Mesenchymal stem cell (in vitro differentiated cells and primary cell): ENCODE results near the gene PPP1R15A.
"Not testable (repeated sequence)": the region's sequence is repeated elsewhere in the genome, so short reads cannot be mapped to it uniquely, and the experiment has no call there.

Experiments used
- DNase-seq: peaks from one replicate; pipeline ENCODE4 v3.0.0-alpha.2; 2013
- H2AFZ ChIP-seq: one replicate; pipeline ENCODE4 v1.6.1; 2013; ENCODE audit warnings: low read depth, mild to moderate bottlenecking, control low read depth, inconsistent platforms, low read length, moderate library complexity
- H2AK5ac ChIP-seq: 2 replicates; pipeline ENCODE4 v1.6.1; 2013; ENCODE audit warnings: low read length, moderate library complexity, mild to moderate bottlenecking, inconsistent platforms; ENCODE audit not compliant: severe bottlenecking
- H2BK120ac ChIP-seq: one replicate; pipeline ENCODE4 v1.6.1; 2013; ENCODE audit warnings: low read depth, mild to moderate bottlenecking, inconsistent platforms, low read length, moderate library complexity
- H2BK12ac ChIP-seq, 2 experiments: one replicate each; pipeline ENCODE4 v1.6.1; 2013; ENCODE audit warnings: inconsistent platforms in 2 of 2, low read length in 2 of 2, mild to moderate bottlenecking in 2 of 2, moderate library complexity in 2 of 2, control low read depth in 1 of 2
- H2BK15ac ChIP-seq: one replicate; pipeline ENCODE4 v1.6.1; 2013; ENCODE audit warnings: mild to moderate bottlenecking, low read depth, inconsistent platforms; ENCODE audit not compliant: poor library complexity, severe bottlenecking
- H2BK5ac ChIP-seq: 2 replicates; pipeline ENCODE4 v1.6.1; 2013; ENCODE audit warnings: low read depth, mild to moderate bottlenecking, low read length, control low read depth, inconsistent platforms; ENCODE audit not compliant: poor library complexity, severe bottlenecking
- H3K14ac ChIP-seq, 2 experiments: one replicate each; pipeline ENCODE4 v1.6.1; 2013; ENCODE audit warnings: inconsistent platforms in 2 of 2, low read length in 2 of 2, control low read depth in 1 of 2, mild to moderate bottlenecking in 1 of 2, moderate library complexity in 1 of 2
- H3K18ac ChIP-seq, 2 experiments: one replicate each; pipeline ENCODE4 v1.6.1; 2013; ENCODE audit warnings: inconsistent platforms in 2 of 2, low read length in 2 of 2, control low read depth in 1 of 2, low read depth in 1 of 2, mild to moderate bottlenecking in 1 of 2
- H3K23ac ChIP-seq, 2 experiments: one replicate each; pipeline ENCODE4 v1.6.1; 2013; ENCODE audit warnings: inconsistent platforms in 2 of 2, low read length in 2 of 2, mild to moderate bottlenecking in 2 of 2, moderate library complexity in 2 of 2, control low read depth in 1 of 2
- H3K27ac ChIP-seq: 2 replicates; pipeline ENCODE4 v1.5.1; 2013; ENCODE audit warnings: mild to moderate bottlenecking, moderate library complexity, low read length, control low read depth, inconsistent platforms; ENCODE audit not compliant: poor library complexity, severe bottlenecking
- H3K27me3 ChIP-seq, 2 experiments: 2 replicates each; pipeline versions ENCODE4 v1.6.1 to v1.7.0; 2013; ENCODE audit warnings: low read length in 2 of 2, mild to moderate bottlenecking in 2 of 2, moderate library complexity in 2 of 2, control low read depth in 1 of 2, inconsistent platforms in 1 of 2; ENCODE audit not compliant: control insufficient read depth in 1 of 2, insufficient read depth in 1 of 2
- H3K36me3 ChIP-seq, 2 experiments: 2 replicates each; pipeline versions ENCODE4 v1.6.1 to v1.7.0; 2013; ENCODE audit warnings: low read length in 2 of 2, control low read depth in 1 of 2, inconsistent platforms in 1 of 2, low read depth in 1 of 2, mild to moderate bottlenecking in 1 of 2; ENCODE audit not compliant: insufficient read depth in 2 of 2, control insufficient read depth in 1 of 2
- H3K4ac ChIP-seq, 2 experiments: one replicate each; pipeline ENCODE4 v1.6.1; 2013; ENCODE audit warnings: inconsistent platforms in 2 of 2, low read length in 2 of 2, mild to moderate bottlenecking in 2 of 2, moderate library complexity in 2 of 2, control low read depth in 1 of 2, low read depth in 1 of 2
- H3K4me1 ChIP-seq: 2 replicates; pipeline ENCODE4 v1.6.1; 2013; ENCODE audit warnings: low read depth, low read length, control low read depth; ENCODE audit not compliant: control insufficient read depth, insufficient read depth
- H3K4me2 ChIP-seq: 2 replicates; pipeline ENCODE4 v1.6.1; 2013; ENCODE audit warnings: low read length, mild to moderate bottlenecking, inconsistent platforms; ENCODE audit not compliant: poor library complexity, severe bottlenecking
- H3K4me3 ChIP-seq, 2 experiments: 2 replicates each; pipeline versions ENCODE4 v1.5.1 to v1.7.0; 2013; ENCODE audit warnings: low read length in 2 of 2, mild to moderate bottlenecking in 2 of 2, control low read depth in 1 of 2, low read depth in 1 of 2; ENCODE audit not compliant: insufficient read depth in 1 of 2
- H3K79me1 ChIP-seq: replicated peaks from 2 replicates; pipeline ENCODE4 v1.6.1; 2013; ENCODE audit warnings: mild to moderate bottlenecking, control low read depth, low read length, inconsistent platforms; ENCODE audit not compliant: poor library complexity, severe bottlenecking
- H3K9ac ChIP-seq: 2 replicates; pipeline ENCODE4 v1.7.0; 2013; ENCODE audit warnings: mild to moderate bottlenecking, low read length, moderate library complexity
- H3K9me3 ChIP-seq: 2 replicates; pipeline ENCODE4 v1.7.0; 2013; ENCODE audit warnings: mild to moderate bottlenecking, low read length; ENCODE audit not compliant: control insufficient read depth
- H4K8ac ChIP-seq: one replicate; pipeline ENCODE4 v1.6.1; 2013; ENCODE audit warnings: inconsistent platforms, mild to moderate bottlenecking, low read length, moderate library complexity
- H4K91ac ChIP-seq: one replicate; pipeline ENCODE4 v1.6.1; 2013; ENCODE audit warnings: mild to moderate bottlenecking, low read length, inconsistent platforms
- WGBS: methylation state at CpG from one replicate; pipeline ENCODE4 v1.1.7; 2013; ENCODE audit warnings: mixed read lengths; 5-methylcytosine and 5-hydroxymethylcytosine counted together

Gene PPP1R15A

DNA sequence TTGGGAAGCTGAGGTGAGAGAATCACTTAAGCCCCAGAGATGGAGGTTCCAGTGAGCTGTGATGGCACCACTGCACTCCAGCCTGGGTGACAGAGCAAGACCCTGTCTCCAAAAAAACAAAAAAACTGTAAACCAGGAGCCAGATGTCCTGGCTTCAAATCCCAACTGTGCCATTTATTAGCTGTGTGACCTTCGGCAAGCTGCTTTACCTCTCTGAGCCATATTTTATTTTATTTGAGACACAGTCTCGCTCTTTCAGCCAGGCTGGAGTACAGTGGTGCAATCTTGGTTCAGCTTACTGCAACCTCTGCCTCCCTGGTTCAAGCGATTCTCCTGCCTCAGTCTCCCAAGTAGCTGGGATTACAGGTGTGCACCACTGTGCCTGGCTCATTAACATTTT lies 25.6 kb upstream of the PPP1R15A start:
- not testable (repeated sequence) for H3K27ac ChIP-seq, H3K14ac ChIP-seq, H3K23ac ChIP-seq, H2AK5ac ChIP-seq, DNase-seq, H3K18ac ChIP-seq, H2AFZ ChIP-seq, H3K4me3 ChIP-seq, H2BK120ac ChIP-seq, H2BK15ac ChIP-seq, H2BK12ac ChIP-seq, H3K79me1 ChIP-seq, H3K9ac ChIP-seq, H3K4me1 ChIP-seq, H3K4me2 ChIP-seq, H3K27me3 ChIP-seq, H2BK5ac ChIP-seq, H3K4ac ChIP-seq, H4K91ac ChIP-seq, H4K8ac ChIP-seq, H3K9me3 ChIP-seq
- peaks cover 10 to 65% of the 10 kb centered on the region in 2 experiments for H3K36me3 ChIP-seq
- WGBS: 93% methylated on average over 3 of the region's 3 CpGs

GRCh38 chr19:48852292-48852691 lies 19.9 kb upstream of the PPP1R15A start:
- Histone ChIP-seq H3K9me3 (no peaks in the 10 kb centered on the region), H3K79me1 (no peaks in the 10 kb centered on the region), H3K9ac (no peak overlapping the region), H3K4ac (no peak overlapping the region), H2AFZ (no peak overlapping the region), H2BK15ac (no peak overlapping the region), H3K23ac (no peak overlapping the region), H3K18ac (no peak overlapping the region), H2BK12ac (no peak overlapping the region), H3K27ac (no peak overlapping the region), H4K91ac (no peak overlapping the region), H3K14ac (no peak overlapping the region), H3K4me3 (no peak overlapping the region), H3K36me3 (peaks cover 10 to 62% of the 10 kb centered on the region in 2 experiments), H4K8ac (no peak overlapping the region), H3K4me1 (no peaks in the 10 kb centered on the region), H3K4me2 (no peak overlapping the region), H2AK5ac (no peak overlapping the region), H2BK120ac (no peak overlapping the region), H2BK5ac (no peak overlapping the region), H3K27me3 (no peaks in the 10 kb centered on the region)
- 96% methylated on average over 2 of the region's 4 CpGs for WGBS
- DNase-seq: no peak

DNA sequence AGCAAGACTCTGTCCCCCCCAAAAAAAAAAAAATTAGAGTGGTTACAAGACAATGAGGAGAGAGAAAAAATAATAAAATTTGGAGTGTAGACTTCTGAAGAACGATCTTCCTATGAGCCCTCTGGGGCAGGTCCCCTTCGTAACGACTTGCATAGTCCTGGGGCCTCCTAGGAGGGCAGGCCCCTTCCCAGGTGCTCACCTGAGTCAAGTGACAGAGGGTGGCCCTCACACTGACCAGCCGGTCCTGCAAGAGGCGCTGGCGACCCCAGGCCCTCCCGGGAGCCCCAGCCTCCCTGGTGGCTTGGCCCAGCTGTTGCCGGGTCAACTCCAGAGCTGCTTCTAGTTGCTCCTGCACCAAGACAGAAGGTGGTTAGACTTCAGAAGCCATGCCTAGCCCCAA lies 18.7 kb upstream of the PPP1R15A start:
- H2BK15ac ChIP-seq: no peak overlapping the region
- H3K27ac ChIP-seq: no peak overlapping the region
- DNase-seq: no peak
- H2BK12ac ChIP-seq: no peak overlapping the region
- H4K91ac ChIP-seq: no peak overlapping the region
- no peak overlapping the region for H4K8ac ChIP-seq
- no peaks in the 10 kb centered on the region for H3K9me3 ChIP-seq
- H3K4me2 ChIP-seq: no peak overlapping the region
- no peak overlapping the region for H2AK5ac ChIP-seq
- no peak overlapping the region for H3K4ac ChIP-seq
- H3K27me3 ChIP-seq: no peaks in the 10 kb centered on the region
- no peak overlapping the region for H3K9ac ChIP-seq
- no peak overlapping the region for H3K4me3 ChIP-seq
- no peaks in the 10 kb centered on the region for H3K79me1 ChIP-seq
- H2BK5ac ChIP-seq: no peak overlapping the region
- no peak overlapping the region for H3K14ac ChIP-seq
- H2AFZ ChIP-seq: no peak overlapping the region
- no peaks in the 10 kb centered on the region for H3K4me1 ChIP-seq
- H2BK120ac ChIP-seq: no peak overlapping the region
- H3K18ac ChIP-seq: no peak overlapping the region
- 93% methylated on average over 8 of the region's 8 CpGs for WGBS
- H3K36me3 ChIP-seq: peaks cover 8 to 62% of the 10 kb centered on the region in 2 experiments
- no peak overlapping the region for H3K23ac ChIP-seq

- Histone ChIP-seq H3K27me3 (no peaks in the 10 kb centered on the region), H3K9me3 (no peaks in the 10 kb centered on the region), H3K27ac (no peak overlapping the region), H2AFZ (no peak overlapping the region), H2AK5ac (no peak overlapping the region), H2BK5ac (no peak overlapping the region), H3K4me3 (no peak overlapping the region), H3K4me2 (no peak overlapping the region), H4K91ac (no peak overlapping the region), H3K79me1 (no peaks in the 10 kb centered on the region), H3K36me3 (peaks cover 12 to 62% of the 10 kb centered on the region in 2 experiments), H2BK120ac (no peak overlapping the region), H3K14ac (no peak overlapping the region), H3K23ac (no peak overlapping the region), H3K9ac (no peak overlapping the region), H3K4me1 (no peaks in the 10 kb centered on the region), H4K8ac (no peak overlapping the region), H3K4ac (no peak overlapping the region), H2BK15ac (no peak overlapping the region), H3K18ac (no peak overlapping the region), H2BK12ac (no peak overlapping the region)
- no peak for DNase-seq
- WGBS: 92% methylated on average over 6 of the region's 7 CpGs
These were observed 18.1 kb upstream of the PPP1R15A start for GRCh38 chr19:48854103-48854502.
